Measurements from ENCODE around the gene CR1L. TPM values are rescaled to one million over a fixed set of nuclear protein-coding genes. Genes with fewer than 3 reads are reported as not detected.

The CR1L gene
- total and polyA plus RNA-seq, 2 donors (not counting 1 experiment from before 2014, with no cell fraction given): not detected

DNA sequence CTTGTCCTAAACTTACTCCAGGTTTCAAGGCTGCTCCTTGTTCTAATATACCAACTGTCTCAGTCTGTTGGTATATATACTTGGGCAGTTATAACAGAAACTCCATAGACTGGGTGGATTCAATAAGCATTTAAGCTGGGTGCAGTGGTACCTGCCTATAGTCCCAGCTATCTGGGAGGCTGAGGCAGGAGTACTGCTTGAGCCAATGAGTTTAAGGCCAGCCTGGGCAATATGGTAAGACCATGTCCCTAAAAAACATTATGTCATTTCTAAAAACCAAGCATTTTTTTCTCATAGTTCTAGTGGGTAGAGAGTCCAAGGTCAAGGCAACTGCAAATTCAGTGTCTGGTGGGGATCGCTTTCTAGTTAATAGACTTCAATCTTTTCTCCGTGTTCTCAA lies 17.4 kb upstream of the CR1L start:
- H3K27me3 ChIP-seq (ENCODE audit: control insufficient read depth, insufficient read depth, low read length): no peaks in the 10 kb centered on the region
- no peaks in the 10 kb centered on the region for H3K9me3 ChIP-seq (ENCODE audit: control insufficient read depth, insufficient read depth, low read depth, low read length)
- TF ChIP-seq, protein P1, sequence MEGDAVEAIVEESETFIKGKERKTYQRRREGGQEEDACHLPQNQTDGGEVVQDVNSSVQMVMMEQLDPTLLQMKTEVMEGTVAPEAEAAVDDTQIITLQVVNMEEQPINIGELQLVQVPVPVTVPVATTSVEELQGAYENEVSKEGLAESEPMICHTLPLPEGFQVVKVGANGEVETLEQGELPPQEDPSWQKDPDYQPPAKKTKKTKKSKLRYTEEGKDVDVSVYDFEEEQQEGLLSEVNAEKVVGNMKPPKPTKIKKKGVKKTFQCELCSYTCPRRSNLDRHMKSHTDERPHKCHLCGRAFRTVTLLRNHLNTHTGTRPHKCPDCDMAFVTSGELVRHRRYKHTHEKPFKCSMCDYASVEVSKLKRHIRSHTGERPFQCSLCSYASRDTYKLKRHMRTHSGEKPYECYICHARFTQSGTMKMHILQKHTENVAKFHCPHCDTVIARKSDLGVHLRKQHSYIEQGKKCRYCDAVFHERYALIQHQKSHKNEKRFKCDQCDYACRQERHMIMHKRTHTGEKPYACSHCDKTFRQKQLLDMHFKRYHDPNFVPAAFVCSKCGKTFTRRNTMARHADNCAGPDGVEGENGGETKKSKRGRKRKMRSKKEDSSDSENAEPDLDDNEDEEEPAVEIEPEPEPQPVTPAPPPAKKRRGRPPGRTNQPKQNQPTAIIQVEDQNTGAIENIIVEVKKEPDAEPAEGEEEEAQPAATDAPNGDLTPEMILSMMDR (conservative IDR thresholded peaks at IDR 0.05 in 1 of 2, IDR thresholded peaks at IDR 0.05 in 1 of 2; ENCODE audit: low read depth in 1 of 2, low read length in 2 of 2): no peak
- TF ChIP-seq EZH2 (IDR thresholded peaks at IDR 0.05; ENCODE audit: low read length, missing control alignments): no peak
- H3K4me2 ChIP-seq (ENCODE audit: extremely low read depth, insufficient read depth, low read length): no peak overlapping the region
- H3K4me1 ChIP-seq (ENCODE audit: control insufficient read depth, extremely low read depth, insufficient read depth, low read length): no peaks in the 10 kb centered on the region
- H2AFZ ChIP-seq (ENCODE audit: low read length): no peak overlapping the region
- H3K9ac ChIP-seq (ENCODE audit: insufficient read depth, low read length): no peak overlapping the region
- no peak for DNase-seq (ENCODE audit: low read depth in 2 of 2)
- no peak overlapping the region for H3K27ac ChIP-seq (ENCODE audit: insufficient read depth, low read length)
- no peak overlapping the region for H3K4me3 ChIP-seq (replicated peaks in 1 of 4; ENCODE audit: control extremely low read depth in 1 of 4, insufficient read depth in 1 of 4, low read depth in 3 of 4, low read length in 4 of 4)
- H3K36me3 ChIP-seq (ENCODE audit: control insufficient read depth, insufficient read depth, low read length): no peaks in the 10 kb centered on the region
- no peaks in the 10 kb centered on the region for H4K20me1 ChIP-seq (ENCODE audit: control insufficient read depth, extremely low read depth, insufficient read depth, low read length)
- H3K79me2 ChIP-seq (ENCODE audit: control insufficient read depth, insufficient read depth, low read length): no peaks in the 10 kb centered on the region

DNA sequence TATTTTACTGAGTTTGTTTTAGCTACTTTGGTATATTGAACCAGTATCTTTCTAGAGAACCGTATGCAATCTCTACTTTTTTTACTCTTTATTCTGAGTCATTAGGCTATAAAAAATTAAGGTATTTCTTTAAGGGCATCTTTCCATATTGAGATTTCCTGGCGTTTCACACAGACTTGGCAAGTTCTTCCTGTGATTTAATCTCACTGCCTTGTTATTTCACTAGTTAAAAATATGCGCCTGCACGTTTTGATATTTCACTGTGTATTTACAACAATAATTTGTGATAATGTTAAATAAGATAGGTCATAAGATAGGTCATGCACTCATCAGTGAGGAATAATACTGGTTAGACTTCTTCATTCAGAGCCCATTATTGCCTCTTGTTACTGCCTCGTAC lies 16.2 kb upstream of the CR1L start:
- no peaks in the 10 kb centered on the region for H4K20me1 ChIP-seq (ENCODE audit: control insufficient read depth, extremely low read depth, insufficient read depth, low read length)
- no peak for DNase-seq (ENCODE audit: low read depth in 2 of 2)
- H3K4me1 ChIP-seq (ENCODE audit: control insufficient read depth, extremely low read depth, insufficient read depth, low read length): no peaks in the 10 kb centered on the region
- no peaks in the 10 kb centered on the region for H3K9me3 ChIP-seq (ENCODE audit: control insufficient read depth, insufficient read depth, low read depth, low read length)
- TF ChIP-seq, protein P1 (conservative IDR thresholded peaks at IDR 0.05 in 1 of 2, IDR thresholded peaks at IDR 0.05 in 1 of 2; ENCODE audit: low read depth in 1 of 2, low read length in 2 of 2): no peak
- TF ChIP-seq EZH2 (IDR thresholded peaks at IDR 0.05; ENCODE audit: low read length, missing control alignments): no peak
- H3K4me3 ChIP-seq (replicated peaks in 1 of 4; ENCODE audit: control extremely low read depth in 1 of 4, insufficient read depth in 1 of 4, low read depth in 3 of 4, low read length in 4 of 4): no peak overlapping the region
- no peak overlapping the region for H3K27ac ChIP-seq (ENCODE audit: insufficient read depth, low read length)
- no peaks in the 10 kb centered on the region for H3K27me3 ChIP-seq (ENCODE audit: control insufficient read depth, insufficient read depth, low read length)
- no peak overlapping the region for H3K4me2 ChIP-seq (ENCODE audit: extremely low read depth, insufficient read depth, low read length)
- H3K9ac ChIP-seq (ENCODE audit: insufficient read depth, low read length): no peak overlapping the region
- no peak overlapping the region for H2AFZ ChIP-seq (ENCODE audit: low read length)
- H3K79me2 ChIP-seq (ENCODE audit: control insufficient read depth, insufficient read depth, low read length): no peaks in the 10 kb centered on the region
- no peaks in the 10 kb centered on the region for H3K36me3 ChIP-seq (ENCODE audit: control insufficient read depth, insufficient read depth, low read length)

DNA sequence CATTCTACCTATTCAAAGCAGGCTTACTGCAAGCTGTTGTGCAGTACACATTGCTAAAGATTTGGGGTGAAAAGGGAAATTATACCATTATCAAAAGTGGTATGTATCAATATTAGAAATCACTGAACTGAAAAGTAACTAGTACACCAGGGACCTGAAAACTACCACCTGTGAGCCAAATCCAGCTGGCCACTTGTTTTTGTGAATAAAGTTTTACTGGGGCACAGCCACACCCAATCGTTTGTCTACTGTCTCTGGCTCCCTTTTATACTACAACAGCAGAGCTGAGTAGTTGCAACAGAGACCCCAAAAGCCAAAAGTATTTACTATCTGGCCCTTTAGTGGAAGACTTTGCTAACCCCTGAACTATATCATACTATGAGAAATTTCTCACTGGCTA lies 13.8 kb upstream of the CR1L start:
- no peak overlapping the region for H3K27ac ChIP-seq (ENCODE audit: insufficient read depth, low read length)
- no peaks in the 10 kb centered on the region for H3K4me1 ChIP-seq (ENCODE audit: control insufficient read depth, extremely low read depth, insufficient read depth, low read length)
- no peak overlapping the region for H2AFZ ChIP-seq (ENCODE audit: low read length)
- no peaks in the 10 kb centered on the region for H3K27me3 ChIP-seq (ENCODE audit: control insufficient read depth, insufficient read depth, low read length)
- H3K36me3 ChIP-seq (ENCODE audit: control insufficient read depth, insufficient read depth, low read length): no peaks in the 10 kb centered on the region
- no peak overlapping the region for H3K4me2 ChIP-seq (ENCODE audit: extremely low read depth, insufficient read depth, low read length)
- no peaks in the 10 kb centered on the region for H3K79me2 ChIP-seq (ENCODE audit: control insufficient read depth, insufficient read depth, low read length)
- no peak for DNase-seq (ENCODE audit: low read depth in 2 of 2)
- H3K9ac ChIP-seq (ENCODE audit: insufficient read depth, low read length): no peak overlapping the region
- TF ChIP-seq EZH2 (IDR thresholded peaks at IDR 0.05; ENCODE audit: low read length, missing control alignments): no peak
- TF ChIP-seq, protein P1 (conservative IDR thresholded peaks at IDR 0.05 in 1 of 2, IDR thresholded peaks at IDR 0.05 in 1 of 2; ENCODE audit: low read depth in 1 of 2, low read length in 2 of 2): no peak
- H3K4me3 ChIP-seq (replicated peaks in 1 of 4; ENCODE audit: control extremely low read depth in 1 of 4, insufficient read depth in 1 of 4, low read depth in 3 of 4, low read length in 4 of 4): no peak overlapping the region
- no peaks in the 10 kb centered on the region for H3K9me3 ChIP-seq (ENCODE audit: control insufficient read depth, insufficient read depth, low read depth, low read length)
- no peaks in the 10 kb centered on the region for H4K20me1 ChIP-seq (ENCODE audit: control insufficient read depth, extremely low read depth, insufficient read depth, low read length)
